ENCODE results near the gene HMGB1. TPM values are rescaled to one million over a fixed set of nuclear protein-coding genes. Genes with fewer than 3 reads are reported as not detected.
A peak's percentile ranks its signal among the peaks of the same experiment; 100 is the strongest.
"Not testable (repeated sequence)": the region's sequence is repeated elsewhere in the genome, so short reads cannot be mapped to it uniquely, and the experiment has no call there.

HMGB1 gene
- total RNA-seq, 2 experiments from 2014 or later: 764 to 851 TPM

- Mint-ChIP-seq H3K4me1 (peaks cover 5% of the 10 kb centered on the region), H3K27me3 (peaks cover 9% of the 10 kb centered on the region), H3K4me3 (no peak overlapping the region), H3K9me3 (ENCODE audit: low read depth) (no peaks in the 10 kb centered on the region), H3K36me3 (ENCODE audit: low read depth) (no peaks in the 10 kb centered on the region), H3K27ac (no peak overlapping the region)
- ATAC-seq (no peak), DNase-seq (no peak)
- intact Hi-C loops (cut with DNase I, micrococcal nuclease): no loop called here
- ChIA-PET POLR2A (interaction anchor here (0.6 kb wide), 1 partner anchor 69 kb away, joined by 3 read pairs; no protein-coding TSS in a partner anchor), CTCF (interaction anchor here (0.6 to 1.7 kb wide), 3 partner anchors 12 to 200 kb away, joined by 3 to 6 read pairs (median 3); no protein-coding TSS in a partner anchor)
Observed at GRCh38 chr13:30448441-30448840, 17.3 kb downstream of the HMGB1 start.

- intact Hi-C loops (cut with DNase I, micrococcal nuclease): no loop called here
- peaks cover 9% of the 10 kb centered on the region for H3K27me3 Mint-ChIP-seq
- no peaks in the 10 kb centered on the region for H3K36me3 Mint-ChIP-seq (ENCODE audit: low read depth)
- no peaks in the 10 kb centered on the region for H3K9me3 Mint-ChIP-seq (ENCODE audit: low read depth)
- CTCF ChIA-PET: interaction anchor here (0.6 to 1.3 kb wide), 2 partner anchors 9 to 1887 kb away, joined by 3 to 4 read pairs; no protein-coding TSS in a partner anchor
- POLR2A ChIA-PET: no interaction called here
- DNase-seq: no peak
- peaks cover 8% of the 10 kb centered on the region for H3K4me1 Mint-ChIP-seq
- no peak for ATAC-seq
- no peak overlapping the region for H3K27ac Mint-ChIP-seq
- no peak overlapping the region for H3K4me3 Mint-ChIP-seq
Observed at GRCh38 chr13:30446126-30446500, 19.6 kb downstream of the HMGB1 start.

- no peak for DNase-seq
- Mint-ChIP-seq H3K27ac (no peak overlapping the region), H3K27me3 (peaks cover 9% of the 10 kb centered on the region), H3K36me3 (ENCODE audit: low read depth) (no peaks in the 10 kb centered on the region), H3K4me1 (peaks cover 12% of the 10 kb centered on the region), H3K4me3 (no peak overlapping the region), H3K9me3 (ENCODE audit: low read depth) (no peaks in the 10 kb centered on the region)
- intact Hi-C loops (cut with DNase I, micrococcal nuclease): no loop called here
- POLR2A ChIA-PET: no interaction called here
- ATAC-seq: no peak
- CTCF ChIA-PET: no interaction called here
Observed at GRCh38 chr13:30443957-30444404, 21.8 kb downstream of the HMGB1 start.

GRCh38 chr13:30443491-30443890 is 22.2 kb downstream of the HMGB1 start:
- H3K27me3 Mint-ChIP-seq; H3K27ac Mint-ChIP-seq; DNase-seq; intact Hi-C loops (cut with DNase I, micrococcal nuclease); H3K36me3 Mint-ChIP-seq (ENCODE audit: low read depth); H3K4me3 Mint-ChIP-seq; POLR2A ChIA-PET; ATAC-seq; H3K9me3 Mint-ChIP-seq (ENCODE audit: low read depth): not testable (repeated sequence)
- peaks cover 12% of the 10 kb centered on the region for H3K4me1 Mint-ChIP-seq
- CTCF ChIA-PET: interaction anchor here (0.6 to 1.9 kb wide), 2 partner anchors 14 to 291 kb away, joined by 3 to 4 read pairs; no protein-coding TSS in a partner anchor

GRCh38 chr13:30442926-30443325 is 22.8 kb downstream of the HMGB1 start:
- ChIA-PET CTCF (interaction anchor here (0.6 to 1.9 kb wide), 2 partner anchors 13 to 292 kb away, joined by 3 to 4 read pairs; no protein-coding TSS in a partner anchor), POLR2A (no interaction called here)
- intact Hi-C loops (cut with DNase I, micrococcal nuclease): no loop called here
- ATAC-seq (no peak), DNase-seq (no peak)
- Mint-ChIP-seq H3K4me1 (peaks cover 12% of the 10 kb centered on the region), H3K9me3 (ENCODE audit: low read depth) (no peaks in the 10 kb centered on the region), H3K4me3 (no peak overlapping the region), H3K27me3 (peaks cover 9% of the 10 kb centered on the region), H3K36me3 (ENCODE audit: low read depth) (no peaks in the 10 kb centered on the region), H3K27ac (no peak overlapping the region)

GRCh38 chr13:30440910-30441703 is 24.6 kb downstream of the HMGB1 start:
- H3K27ac Mint-ChIP-seq: no peak overlapping the region
- intact Hi-C loops (cut with DNase I, micrococcal nuclease): no loop called here

GRCh38 chr13:30438286-30438685 is 27.4 kb downstream of the HMGB1 start:
- intact Hi-C loops (cut with DNase I, micrococcal nuclease): no loop called here
- ChIA-PET POLR2A (no interaction called here), CTCF (interaction anchor here (0.7 kb wide), 1 partner anchor 13 kb away, joined by 4 read pairs; no protein-coding TSS in a partner anchor)
- Mint-ChIP-seq H3K27me3 (no peaks in the 10 kb centered on the region), H3K4me1 (peaks cover 7% of the 10 kb centered on the region), H3K4me3 (no peak overlapping the region), H3K27ac (no peak overlapping the region), H3K9me3 (ENCODE audit: low read depth) (no peaks in the 10 kb centered on the region), H3K36me3 (ENCODE audit: low read depth) (no peaks in the 10 kb centered on the region)
- ATAC-seq: no peak
- DNase-seq: no peak

More at GRCh38 chr13:30440910-30441703, 24.6 kb downstream of the HMGB1 start:
- H3K36me3 Mint-ChIP-seq (ENCODE audit: low read depth): no peaks in the 10 kb centered on the region
- DNase-seq (no peak), ATAC-seq (peak; percentile 74)
- H3K4me1 Mint-ChIP-seq: peaks cover 11% of the 10 kb centered on the region
- CTCF ChIA-PET: no interaction called here
- peaks cover 6% of the 10 kb centered on the region for H3K27me3 Mint-ChIP-seq
- POLR2A ChIA-PET: no interaction called here
- no peak overlapping the region for H3K4me3 Mint-ChIP-seq
- no peaks in the 10 kb centered on the region for H3K9me3 Mint-ChIP-seq (ENCODE audit: low read depth)

GRCh38 chr13:30437177-30437576 is 28.6 kb downstream of the HMGB1 start:
- no peak overlapping the region for H3K27ac Mint-ChIP-seq
- H3K4me1 Mint-ChIP-seq: peaks cover 7% of the 10 kb centered on the region
- ChIA-PET POLR2A (interaction anchor here (0.6 kb wide), 1 partner anchor 296 kb away, joined by 7 read pairs; no protein-coding TSS in a partner anchor), CTCF (interaction anchor here (0.6 to 1.3 kb wide), 7 partner anchors 9 to 309 kb away, joined by 3 to 6 read pairs (median 3); no protein-coding TSS in a partner anchor)
- H3K9me3 Mint-ChIP-seq (ENCODE audit: low read depth): no peaks in the 10 kb centered on the region
- intact Hi-C loops (cut with DNase I, micrococcal nuclease): no loop called here
- H3K27me3 Mint-ChIP-seq: no peaks in the 10 kb centered on the region
- no peak overlapping the region for H3K4me3 Mint-ChIP-seq
- H3K36me3 Mint-ChIP-seq (ENCODE audit: low read depth): no peaks in the 10 kb centered on the region
- DNase-seq (no peak), ATAC-seq (no peak)

- intact Hi-C loops (cut with DNase I, micrococcal nuclease): no loop called here
- Mint-ChIP-seq H3K4me3 (no peak overlapping the region), H3K4me1 (peaks cover 13% of the 10 kb centered on the region), H3K27me3 (no peaks in the 10 kb centered on the region), H3K9me3 (ENCODE audit: low read depth) (no peaks in the 10 kb centered on the region), H3K27ac (no peak overlapping the region), H3K36me3 (ENCODE audit: low read depth) (no peaks in the 10 kb centered on the region)
- ATAC-seq (no peak), DNase-seq (no peak)
- CTCF ChIA-PET: interaction anchor here (1.1 to 1.3 kb wide), 3 partner anchors 10 to 19 kb away, joined by 3 to 4 read pairs (median 3); no protein-coding TSS in a partner anchor
- POLR2A ChIA-PET: no interaction called here
Observed at GRCh38 chr13:30435911-30436451, 29.8 kb downstream of the HMGB1 start.

- peaks cover 30% of the 10 kb centered on the region for H3K4me1 Mint-ChIP-seq
- intact Hi-C loops (cut with DNase I, micrococcal nuclease): loop anchor here (2.0 kb wide), 4 partner anchors 23 to 55 kb away; partner anchors contain the start of gene HMGB1 (in 1 of the 2)
Observed at GRCh38 chr13:30431269-30431940, 34.3 kb downstream of the HMGB1 start.

More at GRCh38 chr13:30431269-30431940, 34.3 kb downstream of the HMGB1 start:
- ChIA-PET POLR2A (interaction anchor here (0.9 kb wide), 1 partner anchor 38 kb away, joined by 3 read pairs; no protein-coding TSS in a partner anchor), CTCF (interaction anchor here (0.9 to 1.2 kb wide), 3 partner anchors 22 to 60 kb away, joined by 3 to 5 read pairs (median 3); no protein-coding TSS in a partner anchor)
- ATAC-seq: peak; percentile 8
- Mint-ChIP-seq H3K4me3 (no peak overlapping the region), H3K9me3 (ENCODE audit: low read depth) (no peaks in the 10 kb centered on the region), H3K27ac (peak overlapping the region; percentile 93), H3K27me3 (no peaks in the 10 kb centered on the region), H3K36me3 (ENCODE audit: low read depth) (no peaks in the 10 kb centered on the region)
- no peak for DNase-seq
